ENCODE data around the gene LPAR6. TPM values are rescaled to one million over a fixed set of nuclear protein-coding genes. Genes with fewer than 3 reads are reported as not detected.

The LPAR6 gene
- total RNA-seq, 1 donor from 2014 or later = 27.2 TPM

DNA sequence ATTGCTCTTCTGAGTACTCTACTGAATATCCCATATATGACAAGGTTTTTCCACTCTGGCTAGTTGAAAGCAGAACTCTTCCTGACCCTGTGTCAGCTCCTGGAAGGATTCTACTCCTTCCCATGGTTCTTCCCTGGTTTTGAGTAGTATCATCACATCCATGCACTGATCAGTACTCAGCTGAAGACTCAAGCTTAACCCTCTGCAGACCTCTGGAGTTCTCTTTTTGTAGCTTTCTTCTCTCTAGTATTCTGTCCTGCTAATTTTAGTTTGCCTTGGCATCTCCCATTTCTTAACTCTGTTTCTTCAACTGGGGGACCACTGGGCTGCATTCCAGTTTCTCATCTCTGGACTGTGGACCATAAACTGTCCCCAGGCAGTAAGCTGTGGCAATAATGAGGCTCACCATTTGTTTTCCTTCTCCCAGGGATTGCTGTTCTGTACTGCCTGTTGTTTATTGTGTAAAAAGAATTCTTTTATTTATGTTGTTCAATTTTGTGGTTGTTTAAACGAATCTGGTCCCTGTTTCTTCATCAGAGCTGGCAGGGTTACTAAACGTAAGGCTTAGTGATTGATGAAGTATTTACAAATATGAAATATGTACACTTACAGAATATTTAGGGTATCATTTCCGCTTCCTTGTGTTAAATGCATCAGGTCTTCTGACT, 19.7 kb downstream of the LPAR6 start:
- H3K4me3 Mint-ChIP-seq (ENCODE audit: low read depth) = no peak overlapping the region
- H3K9me3 Mint-ChIP-seq (ENCODE audit: low read depth) = peaks cover 24% of the 10 kb centered on the region
- DNase-seq (ENCODE audit: low spot score, unreplicated experiment) = no peak
- TF ChIP-seq, protein P1, sequence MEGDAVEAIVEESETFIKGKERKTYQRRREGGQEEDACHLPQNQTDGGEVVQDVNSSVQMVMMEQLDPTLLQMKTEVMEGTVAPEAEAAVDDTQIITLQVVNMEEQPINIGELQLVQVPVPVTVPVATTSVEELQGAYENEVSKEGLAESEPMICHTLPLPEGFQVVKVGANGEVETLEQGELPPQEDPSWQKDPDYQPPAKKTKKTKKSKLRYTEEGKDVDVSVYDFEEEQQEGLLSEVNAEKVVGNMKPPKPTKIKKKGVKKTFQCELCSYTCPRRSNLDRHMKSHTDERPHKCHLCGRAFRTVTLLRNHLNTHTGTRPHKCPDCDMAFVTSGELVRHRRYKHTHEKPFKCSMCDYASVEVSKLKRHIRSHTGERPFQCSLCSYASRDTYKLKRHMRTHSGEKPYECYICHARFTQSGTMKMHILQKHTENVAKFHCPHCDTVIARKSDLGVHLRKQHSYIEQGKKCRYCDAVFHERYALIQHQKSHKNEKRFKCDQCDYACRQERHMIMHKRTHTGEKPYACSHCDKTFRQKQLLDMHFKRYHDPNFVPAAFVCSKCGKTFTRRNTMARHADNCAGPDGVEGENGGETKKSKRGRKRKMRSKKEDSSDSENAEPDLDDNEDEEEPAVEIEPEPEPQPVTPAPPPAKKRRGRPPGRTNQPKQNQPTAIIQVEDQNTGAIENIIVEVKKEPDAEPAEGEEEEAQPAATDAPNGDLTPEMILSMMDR (IDR thresholded peaks at IDR 0.05; ENCODE audit: unreplicated experiment) = no peak
- peaks cover 8% of the 10 kb centered on the region for H3K4me1 Mint-ChIP-seq (ENCODE audit: low read depth)
- no peaks in the 10 kb centered on the region for H3K27me3 Mint-ChIP-seq
- peaks cover 45% of the 10 kb centered on the region for H3K36me3 Mint-ChIP-seq (ENCODE audit: insufficient read depth)
- H3K27ac Mint-ChIP-seq = no peak overlapping the region

- Mint-ChIP-seq H3K4me3 (ENCODE audit: low read depth) (no peak overlapping the region), H3K27me3 (no peaks in the 10 kb centered on the region), H3K4me1 (ENCODE audit: low read depth) (no peaks in the 10 kb centered on the region), H3K36me3 (ENCODE audit: insufficient read depth) (peaks cover 42% of the 10 kb centered on the region), H3K9me3 (ENCODE audit: low read depth) (peaks cover 20% of the 10 kb centered on the region), H3K27ac (no peak overlapping the region)
- TF ChIP-seq, protein P1 (IDR thresholded peaks at IDR 0.05; ENCODE audit: unreplicated experiment) = no peak
- no peak for DNase-seq (ENCODE audit: low spot score, unreplicated experiment)
Measured at GRCh38 chr13:48391257-48391656, 21.7 kb downstream of the LPAR6 start.

- H3K36me3 Mint-ChIP-seq (ENCODE audit: insufficient read depth) = peaks cover 10% of the 10 kb centered on the region
- H3K4me1 Mint-ChIP-seq (ENCODE audit: low read depth) = peaks cover 1% of the 10 kb centered on the region
- H3K27me3 Mint-ChIP-seq = no peaks in the 10 kb centered on the region
- no peak overlapping the region for H3K27ac Mint-ChIP-seq
- peaks cover under 1% of the 10 kb centered on the region for H3K9me3 Mint-ChIP-seq (ENCODE audit: low read depth)
- H3K4me3 Mint-ChIP-seq (ENCODE audit: low read depth) = no peak overlapping the region
- TF ChIP-seq, protein P1 (IDR thresholded peaks at IDR 0.05; ENCODE audit: unreplicated experiment) = no peak
- no peak for DNase-seq (ENCODE audit: low spot score, unreplicated experiment)
Measured at GRCh38 chr13:48386816-48387215, 26.1 kb downstream of the LPAR6 start.

DNA sequence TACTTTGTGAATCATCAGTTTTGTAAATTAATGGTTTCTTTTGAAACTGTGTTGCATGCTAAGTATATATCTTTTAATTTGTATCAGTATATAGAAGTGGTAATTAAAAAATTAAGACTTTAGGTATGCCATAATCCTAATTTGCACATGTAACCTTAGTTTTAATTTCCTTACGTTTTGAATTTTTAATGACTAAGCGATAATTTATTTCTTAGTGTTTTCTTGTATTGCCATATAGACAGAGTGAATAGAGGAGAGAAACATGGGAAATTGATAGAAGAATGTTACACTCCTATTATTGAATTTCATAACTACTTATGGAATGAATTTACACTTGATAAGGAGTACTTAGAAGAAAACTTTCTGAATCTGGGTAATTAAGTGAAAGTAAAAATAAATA, 29.5 kb downstream of the LPAR6 start:
- H3K27me3 Mint-ChIP-seq = no peaks in the 10 kb centered on the region
- H3K4me1 Mint-ChIP-seq (ENCODE audit: low read depth) = peaks cover 1% of the 10 kb centered on the region
- H3K36me3 Mint-ChIP-seq (ENCODE audit: insufficient read depth) = peaks cover 11% of the 10 kb centered on the region
- no peak for DNase-seq (ENCODE audit: low spot score, unreplicated experiment)
- H3K27ac Mint-ChIP-seq = no peak overlapping the region
- no peaks in the 10 kb centered on the region for H3K9me3 Mint-ChIP-seq (ENCODE audit: low read depth)
- H3K4me3 Mint-ChIP-seq (ENCODE audit: low read depth) = no peak overlapping the region
- TF ChIP-seq, protein P1 (IDR thresholded peaks at IDR 0.05; ENCODE audit: unreplicated experiment) = no peak

GRCh38 chr13:48380581-48380980, 32.3 kb downstream of the LPAR6 start:
- Mint-ChIP-seq H3K27me3 (no peaks in the 10 kb centered on the region), H3K4me3 (ENCODE audit: low read depth) (no peak overlapping the region), H3K4me1 (ENCODE audit: low read depth) (peaks cover 1% of the 10 kb centered on the region), H3K27ac (no peak overlapping the region), H3K9me3 (ENCODE audit: low read depth) (no peaks in the 10 kb centered on the region), H3K36me3 (ENCODE audit: insufficient read depth) (peaks cover 9% of the 10 kb centered on the region)
- TF ChIP-seq, protein P1 (IDR thresholded peaks at IDR 0.05; ENCODE audit: unreplicated experiment) = no peak
- DNase-seq (ENCODE audit: low spot score, unreplicated experiment) = no peak

Data from progenitor cell of endocrine pancreas (in vitro differentiated cells).